OCI-M1 (cell line): Measurements from ENCODE around the gene B4GALT3.

Experiments
- DNase-seq: peaks from one replicate; lab custom pipeline; 2025; lab: John Stamatoyannopoulos, UW

The B4GALT3 gene

GRCh38 chr1:161188381-161188780 lies 11.1 kb upstream of the B4GALT3 start:
- no peak for DNase-seq

DNA sequence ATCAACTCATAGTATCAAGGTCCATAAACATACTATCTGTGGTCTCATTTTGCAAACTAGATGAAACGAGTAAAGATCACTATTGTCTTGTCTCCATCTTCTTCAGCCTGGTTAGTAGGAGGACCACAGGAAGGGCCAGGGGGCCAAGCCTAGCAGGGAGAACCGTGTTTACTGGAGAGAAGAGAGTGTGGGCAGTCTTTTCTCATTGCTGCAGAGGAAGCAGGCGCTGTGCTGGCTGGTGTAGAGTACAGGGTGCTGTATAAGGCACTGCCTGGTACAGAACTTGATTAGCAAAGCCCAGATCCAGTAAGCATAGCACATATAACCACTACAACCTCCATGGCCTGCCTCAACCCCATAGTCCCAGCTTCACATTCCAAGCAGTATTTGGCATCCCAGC lies 10.0 kb upstream of the B4GALT3 start:
- DNase-seq, result no peak

DNA sequence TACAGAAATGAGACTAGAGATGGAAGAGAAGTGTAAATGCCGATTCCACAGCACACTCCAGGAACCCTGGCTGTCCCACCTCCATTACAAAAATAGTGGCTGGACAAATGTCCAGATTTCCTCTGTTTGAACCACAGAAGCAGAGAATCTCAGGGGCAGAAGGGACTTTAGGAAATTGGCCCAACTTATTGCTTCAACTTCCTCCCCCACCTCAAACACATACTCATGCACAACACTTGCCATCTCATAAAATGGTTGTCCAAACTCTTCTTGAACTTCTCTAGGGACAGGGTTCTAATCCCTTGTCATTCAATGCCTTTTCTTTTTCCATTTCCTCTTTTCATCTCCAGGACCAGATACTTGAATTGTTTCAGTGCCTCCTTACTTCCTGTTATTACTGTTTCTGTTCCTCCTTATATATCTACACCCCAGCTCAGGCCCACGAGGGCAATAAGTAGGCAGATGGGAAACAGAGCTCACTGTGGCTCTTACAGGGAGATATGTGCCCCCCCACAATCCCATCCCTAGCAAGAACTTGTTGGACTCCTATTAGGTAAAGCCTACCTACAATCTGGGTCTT lies 8.5 kb upstream of the B4GALT3 start:
- peak; percentile 82 for DNase-seq

DNA sequence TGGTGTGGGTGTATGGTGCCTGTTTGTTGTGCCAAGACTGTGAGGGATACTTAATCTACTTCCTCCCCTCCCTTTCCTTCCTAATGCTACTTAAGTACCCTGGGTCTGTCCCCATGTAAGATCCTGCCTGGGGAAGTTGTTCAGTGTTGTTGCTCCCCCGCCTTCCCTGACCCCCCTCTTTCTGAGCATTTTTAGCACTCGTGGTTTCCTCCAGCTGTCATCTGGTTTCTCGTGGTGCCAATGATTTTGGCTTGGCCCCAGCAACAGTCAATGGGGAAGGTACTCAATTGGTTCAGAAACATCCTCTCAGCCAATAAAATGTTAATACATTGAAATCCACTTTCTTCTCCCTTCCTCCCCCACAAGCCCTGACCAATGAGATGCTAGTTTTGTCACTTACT lies 8.0 kb upstream of the B4GALT3 start:
- DNase-seq, result peak; percentile 78

DNA sequence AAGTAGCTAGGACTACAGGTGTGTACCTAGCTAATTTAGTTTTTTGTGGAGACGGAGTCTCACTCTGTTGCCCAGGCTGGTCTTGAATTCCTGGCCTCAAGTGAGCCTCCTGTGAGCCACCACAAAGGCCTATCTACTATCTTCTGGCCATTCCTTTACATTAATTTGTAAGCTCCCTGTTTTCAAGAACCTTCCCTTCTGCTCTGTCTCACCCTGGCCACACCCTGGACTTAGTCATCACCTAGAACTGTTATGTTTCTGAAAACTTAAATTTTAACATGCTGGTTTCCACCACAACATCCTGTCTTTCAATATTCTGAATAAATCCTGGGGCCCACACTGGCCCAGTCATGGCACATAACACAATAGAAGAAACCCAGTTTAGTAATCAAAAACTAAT lies 4.9 kb upstream of the B4GALT3 start:
- DNase-seq, result peak; percentile 20

GRCh38 chr1:161180639-161181038 lies 3.3 kb upstream of the B4GALT3 start:
- peak; percentile 78 for DNase-seq

GRCh38 chr1:161179698-161180097 lies 2.4 kb upstream of the B4GALT3 start:
- no peak for DNase-seq

DNA sequence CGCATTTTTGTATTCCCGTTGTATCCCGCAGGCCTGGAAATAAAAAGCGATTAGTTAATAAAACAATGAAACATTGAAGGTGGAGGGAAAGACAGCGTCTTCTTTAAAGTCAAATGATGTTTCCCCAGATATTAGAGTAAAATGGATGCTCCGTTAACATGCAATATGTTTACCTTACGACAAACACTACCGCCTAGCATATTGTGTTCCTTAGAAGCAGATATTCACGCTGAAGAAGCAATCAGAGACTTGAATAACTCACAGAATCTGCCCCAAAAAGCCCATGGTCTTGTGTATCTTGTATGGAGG lies 583 bp upstream of the B4GALT3 start:
- no peak for DNase-seq

- DNase-seq, result peak; percentile 58
Measured at GRCh38 chr1:161176468-161177111, 717 bp downstream of the B4GALT3 start.

GRCh38 chr1:161175771-161176453 lies 1.4 kb downstream of the B4GALT3 start:
- no peak for DNase-seq

DNA sequence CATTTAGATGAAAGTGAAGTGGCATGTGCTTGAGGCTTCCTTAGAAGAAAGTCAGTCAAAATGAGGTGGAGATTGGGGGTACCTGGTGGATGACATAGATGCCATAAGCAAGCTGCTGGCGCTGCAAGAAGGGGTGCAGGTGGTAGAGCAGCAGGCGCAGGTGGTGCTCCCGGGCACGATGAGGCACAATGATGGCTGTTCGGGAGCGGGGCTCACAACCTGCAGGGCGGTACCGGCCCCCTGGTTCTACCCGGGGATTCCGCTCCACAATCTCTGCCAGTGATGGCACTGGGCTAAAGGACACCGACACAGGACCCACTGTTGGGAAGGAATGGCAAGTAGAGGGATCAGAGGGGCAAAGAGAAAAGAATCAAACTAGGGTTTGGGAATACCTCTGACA lies 2.4 kb downstream of the B4GALT3 start:
- no peak for DNase-seq

DNA sequence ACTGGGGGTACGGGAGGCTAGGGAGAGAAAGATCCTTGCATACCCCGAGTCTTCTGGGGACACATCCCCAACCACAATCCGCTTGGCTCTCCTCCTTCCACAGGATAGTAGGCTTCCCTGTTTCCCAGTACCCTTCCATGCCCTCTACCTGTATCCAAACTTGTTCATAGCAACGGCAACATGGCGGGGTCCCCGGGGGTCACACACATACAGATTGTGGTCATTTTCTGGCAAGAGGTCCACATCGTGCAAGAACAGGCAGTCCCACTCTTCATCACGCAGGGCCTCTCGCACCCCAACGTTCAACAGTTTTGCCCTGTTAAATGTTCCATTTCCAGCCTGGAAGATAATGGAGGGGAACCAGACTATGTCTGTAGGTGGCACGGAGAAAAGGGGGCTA lies 3.6 kb downstream of the B4GALT3 start:
- DNase-seq, result no peak

DNA sequence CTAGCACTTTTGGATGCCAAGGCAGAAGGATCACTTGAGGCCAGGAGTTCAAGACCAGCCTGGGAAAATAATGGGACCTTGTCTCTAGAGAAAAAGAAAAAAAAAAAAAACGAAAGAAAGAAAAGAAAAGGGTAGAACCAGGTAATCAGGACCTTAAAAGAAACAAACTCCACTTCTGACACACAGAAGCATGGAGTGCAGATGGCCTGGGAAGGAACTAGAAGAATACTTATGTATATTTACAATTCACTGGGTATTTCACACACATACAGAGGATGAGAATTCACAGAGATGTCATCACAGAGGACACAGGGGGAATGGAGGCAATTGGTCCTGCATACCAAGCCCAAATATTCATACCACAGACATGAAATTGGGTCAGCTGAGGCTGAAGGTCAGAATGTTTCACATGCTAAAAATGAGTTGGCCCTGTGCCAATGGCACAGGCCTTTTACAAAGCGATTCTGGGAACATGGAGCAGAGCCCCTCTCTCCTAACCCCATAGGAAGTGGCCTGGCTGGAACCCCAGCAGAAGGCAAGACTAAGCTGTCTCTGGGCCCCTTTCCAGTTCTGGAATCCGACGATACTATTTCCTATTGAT lies 4.4 kb downstream of the B4GALT3 start:
- no peak for DNase-seq

DNA sequence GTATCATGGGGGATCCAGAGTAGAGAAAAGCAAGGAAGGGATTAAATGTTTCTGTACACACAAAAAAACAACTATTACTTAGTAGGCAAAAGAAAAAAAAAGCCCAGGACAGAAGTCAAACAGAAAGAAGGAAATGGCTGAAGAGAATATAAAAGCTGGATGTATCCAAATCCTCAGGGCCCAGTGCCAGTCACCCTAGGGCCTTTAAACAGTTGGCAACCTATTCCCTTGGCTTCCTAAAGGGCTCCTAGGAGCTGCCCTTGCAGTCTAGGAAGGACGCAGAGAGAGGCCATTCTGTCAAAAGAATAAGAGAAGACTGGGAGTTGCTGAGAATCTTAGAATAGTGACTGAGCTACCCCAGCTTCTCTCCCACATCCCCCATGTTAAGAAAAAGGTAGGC lies 5.0 kb downstream of the B4GALT3 start:
- DNase-seq, result no peak

DNA sequence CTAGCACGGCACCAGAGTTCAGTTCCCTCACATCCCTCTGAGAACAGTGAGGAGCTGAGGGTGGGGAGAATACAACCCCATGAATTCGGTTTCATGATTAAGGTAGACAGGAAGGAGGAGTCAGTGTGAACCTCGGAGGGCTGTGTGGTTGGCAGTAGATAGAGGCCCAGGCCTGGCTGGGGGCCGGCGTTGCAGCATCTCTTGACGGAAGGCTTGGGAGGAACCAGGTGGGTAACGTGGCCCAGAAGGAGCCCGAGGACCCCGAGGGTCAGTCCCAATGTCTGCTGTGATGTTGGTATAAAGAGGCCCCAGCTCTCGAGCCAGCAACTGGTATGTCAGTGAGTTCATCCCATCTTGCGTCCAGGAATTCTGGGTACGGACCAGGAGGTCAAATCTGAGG lies 5.6 kb downstream of the B4GALT3 start:
- no peak for DNase-seq

DNA sequence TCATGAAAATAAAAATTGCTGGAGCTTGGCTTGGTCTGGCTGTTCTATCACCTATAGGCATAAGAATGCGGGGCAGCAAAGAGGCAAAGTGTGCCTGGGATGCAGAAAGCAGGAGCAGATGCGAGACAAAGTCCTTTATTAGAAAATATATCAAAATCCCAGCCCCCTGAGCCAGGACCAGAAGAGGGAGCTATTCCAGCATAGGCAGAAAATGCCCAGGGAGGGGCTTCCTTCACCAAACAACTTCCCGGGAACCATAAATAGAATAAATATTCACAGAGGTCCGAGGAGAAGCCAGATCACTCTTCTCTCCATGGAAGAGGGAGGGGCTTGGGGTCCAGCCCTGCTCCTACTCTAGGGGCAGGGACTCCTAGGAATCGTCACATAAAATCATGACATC lies 6.1 kb downstream of the B4GALT3 start:
- no peak for DNase-seq

- DNase-seq, result no peak
Measured at GRCh38 chr1:161168906-161169305, 8.4 kb downstream of the B4GALT3 start.

DNA sequence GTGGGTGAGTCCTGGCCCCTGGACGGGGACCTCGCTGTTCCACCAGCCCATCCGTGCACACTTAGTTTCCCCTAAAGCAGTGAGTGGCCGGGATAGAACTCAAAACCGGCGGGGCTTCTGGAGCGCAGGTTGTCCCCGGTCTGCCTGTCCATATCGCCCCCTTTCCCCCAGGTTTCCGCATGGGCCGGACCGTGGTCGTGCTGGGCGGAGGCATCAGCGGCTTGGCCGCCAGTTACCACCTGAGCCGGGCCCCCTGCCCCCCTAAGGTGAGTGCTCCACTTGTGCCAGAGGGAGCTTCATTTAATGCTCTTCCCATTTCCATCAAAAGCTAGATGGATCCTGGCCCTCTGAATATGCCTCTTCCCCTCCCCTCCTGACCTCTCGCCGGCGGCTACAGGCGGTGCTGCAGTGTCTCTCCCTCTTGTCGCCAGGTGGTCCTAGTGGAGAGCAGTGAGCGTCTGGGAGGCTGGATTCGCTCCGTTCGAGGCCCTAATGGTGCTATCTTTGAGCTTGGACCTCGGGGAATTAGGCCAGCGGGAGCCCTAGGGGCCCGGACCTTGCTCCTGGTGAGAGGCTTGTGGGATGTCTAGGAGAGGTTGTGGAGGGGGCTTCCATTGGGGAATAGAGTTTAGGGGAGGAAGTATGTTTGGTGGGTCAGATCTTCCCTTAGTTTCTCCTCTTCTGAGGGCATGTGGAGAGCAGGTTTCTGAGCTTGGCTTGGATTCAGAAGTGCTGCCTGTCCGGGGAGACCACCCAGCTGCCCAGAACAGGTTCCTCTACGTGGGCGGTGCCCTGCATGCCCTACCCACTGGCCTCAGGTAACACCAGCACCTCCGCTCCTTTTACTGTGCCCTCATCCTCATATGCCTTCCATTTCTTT lies 10.4 kb downstream of the B4GALT3 start:
- DNase-seq, result peak; percentile 84

- DNase-seq, result peak; percentile 100
Measured at GRCh38 chr1:161165742-161166668, 11.3 kb downstream of the B4GALT3 start, which contains the start of gene PPOX. PPOX (plus strand) TSS chr1:161166426; CDS start chr1:161166848, 422 bp downstream.

- no peak for DNase-seq
Measured at GRCh38 chr1:161164901-161165610, 12.3 kb downstream of the B4GALT3 start.
